H1 (cell line): ENCODE data around the gene OBP2B. TPM values are rescaled to one million over a fixed set of nuclear protein-coding genes. Genes with fewer than 3 reads are reported as not detected.

Experiments used
- CHD1 ChIP-seq: IDR thresholded peaks from 2 replicates; pipeline ENCODE4 v1.6.1; 2012; ENCODE audit warnings: low read depth, low read length, improper control_type of control experiment
- PHF8 ChIP-seq: fragments of 200-600 bp; sonication (generic); conservative IDR thresholded peaks from 2 replicates; pipeline ENCODE4 v1.7.1; 2012; ENCODE audit warnings: low read depth, mild to moderate bottlenecking, inconsistent platforms, low read length, moderate library complexity
- RBBP5 ChIP-seq: IDR thresholded peaks from 2 replicates; pipeline ENCODE4 v1.7.1; 2012; ENCODE audit warnings: low read depth, mild to moderate bottlenecking, inconsistent platforms, low read length, moderate library complexity, borderline replicate concordance
- RXRA ChIP-seq: IDR thresholded peaks from 2 replicates; pipeline ENCODE4 v1.6.1; 2011; ENCODE audit warnings: low read depth, mild to moderate bottlenecking, low read length, moderate library complexity; ENCODE audit not compliant: insufficient read depth
- TBP ChIP-seq: IDR thresholded peaks from 2 replicates; pipeline ENCODE4 v1.6.1; 2011; ENCODE audit warnings: low read depth, low read length, improper control_type of control experiment
- polyA plus RNA-seq, 7 experiments: library from polyadenylated mRNA; depleted of rRNA in 3 of 7; stranded (reverse) in 5 of 7; unstranded in 2 of 7; fragments of >200 nt in 5 of 7; fragments of 200-250 nt in 2 of 7; gene quantifications; 1 replicate in 5 of 7; 2 replicates in 1 of 7; 4 replicates in 1 of 7; pipeline versions ENCODE4 v1.2.1 to v1.2.3, GENCODE V29; 2011 to 2013; ENCODE audit warnings: missing spikeins in 2 of 7, mixed read lengths in 2 of 7
- total RNA-seq: library from RNA; stranded (reverse); fragmentation: NEBNext Ultra II Directional; extraction: Animal tissue kit (Norgen Biotek cat#: 25700); gene quantifications from 2 replicates; pipeline ENCODE4 v1.2.1, GENCODE V29; 2021

OBP2B gene
- total and polyA plus RNA-seq, 2 of the 8 experiments (the other 6 are each of a cell fraction or from before 2014, with no cell fraction given) = not detected

GRCh38 chr9:133187561-133188005, 21.5 kb downstream of the OBP2B start (continued):
- TF ChIP-seq TBP = no peak
- TF ChIP-seq RBBP5 = no peak
- no peak for TF ChIP-seq CHD1
- no peak for TF ChIP-seq PHF8
- TF ChIP-seq RXRA = no peak
